Muscle layer of colon (tissue), 2 donors: Measurements from ENCODE around the gene BBS10.
"Not testable (repeated sequence)": the region's sequence is repeated elsewhere in the genome, so short reads cannot be mapped to it uniquely, and the experiment has no call there.

ENCODE experiments used
- H3K27ac ChIP-seq: one replicate; pipeline ENCODE4 v1.7.0; 2013; ENCODE audit warnings: low read depth, mild to moderate bottlenecking, low read length, moderate library complexity
- H3K27me3 ChIP-seq, 2 donors: one replicate each; pipeline ENCODE4 v1.7.0; 2013; ENCODE audit warnings: low read length in 2 of 2, mild to moderate bottlenecking in 2 of 2; ENCODE audit not compliant: insufficient read depth in 2 of 2, control insufficient read depth in 1 of 2
- H3K36me3 ChIP-seq: one replicate; pipeline ENCODE4 v1.7.0; 2013; ENCODE audit warnings: mild to moderate bottlenecking, low read length; ENCODE audit not compliant: insufficient read depth
- H3K4me1 ChIP-seq: one replicate; pipeline ENCODE4 v1.7.0; 2013; ENCODE audit warnings: mild to moderate bottlenecking, low read length; ENCODE audit not compliant: insufficient read depth
- H3K4me3 ChIP-seq, 2 donors: one replicate each; pipeline ENCODE4 v1.7.0; 2013; ENCODE audit warnings: low read length in 2 of 2, low read depth in 1 of 2, mild to moderate bottlenecking in 1 of 2, moderate library complexity in 1 of 2
- H3K9ac ChIP-seq: one replicate; pipeline ENCODE4 v1.7.0; 2013; ENCODE audit warnings: low read length
- H3K9me3 ChIP-seq: one replicate; pipeline ENCODE4 v1.7.0; 2013; ENCODE audit warnings: mild to moderate bottlenecking, low read length
- donor health status: abdominal sarcoma.
- donor health status: Adenocarcinoma of cecum.

The BBS10 gene

GRCh38 chr12:76364131-76364530 is 15.9 kb upstream of the BBS10 start:
- H3K4me1 ChIP-seq, H3K27ac ChIP-seq, H3K27me3 ChIP-seq, H3K9me3 ChIP-seq, H3K9ac ChIP-seq, H3K4me3 ChIP-seq, H3K36me3 ChIP-seq: not testable (repeated sequence)

DNA sequence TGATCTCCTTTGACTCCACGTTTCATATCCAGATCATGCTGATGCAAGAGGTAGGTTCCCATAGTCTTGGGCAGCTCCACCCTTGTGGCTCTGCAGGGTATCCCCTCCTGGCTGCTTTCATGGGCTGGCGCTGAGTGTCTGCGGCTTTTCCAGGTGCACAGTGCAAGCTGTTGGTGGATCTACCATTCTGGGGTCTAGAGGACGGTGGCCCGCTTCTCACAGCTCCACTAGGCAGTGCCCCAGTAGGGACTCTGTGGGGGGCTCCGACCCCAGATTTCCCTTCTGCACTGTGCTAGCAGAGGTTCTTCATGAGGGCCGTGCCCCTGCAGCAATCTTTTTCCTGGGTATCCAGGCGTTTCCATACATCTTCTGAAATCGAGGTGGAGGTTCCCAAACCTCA is 12.1 kb upstream of the BBS10 start:
- no peaks in the 10 kb centered on the region for H3K27me3 ChIP-seq
- no peaks in the 10 kb centered on the region for H3K36me3 ChIP-seq
- H3K9ac ChIP-seq = no peak overlapping the region
- H3K4me1 ChIP-seq = no peaks in the 10 kb centered on the region
- no peaks in the 10 kb centered on the region for H3K9me3 ChIP-seq
- no peak overlapping the region for H3K27ac ChIP-seq
- H3K4me3 ChIP-seq = no peak overlapping the region

GRCh38 chr12:76356071-76356470 is 7.9 kb upstream of the BBS10 start:
- no peaks in the 10 kb centered on the region for H3K27me3 ChIP-seq
- H3K36me3 ChIP-seq = no peaks in the 10 kb centered on the region

GRCh38 chr12:76346798-76347420 is 1.3 kb downstream of the BBS10 start:
- Histone ChIP-seq H3K9me3 (no peaks in the 10 kb centered on the region), H3K36me3 (no peaks in the 10 kb centered on the region), H3K27me3 (no peaks in the 10 kb centered on the region), H3K4me1 (peaks cover 13% of the 10 kb centered on the region), H3K4me3 (peak overlapping the region in 1 of 2 donors; percentile 96), H3K27ac (peak overlapping the region; percentile 84), H3K9ac (peak overlapping the region; percentile 49)

More at GRCh38 chr12:76356071-76356470, 7.9 kb upstream of the BBS10 start:
- Histone ChIP-seq H3K9me3 (no peaks in the 10 kb centered on the region), H3K27ac (no peak overlapping the region), H3K9ac (no peak overlapping the region), H3K4me1 (no peaks in the 10 kb centered on the region), H3K4me3 (no peak overlapping the region)

DNA sequence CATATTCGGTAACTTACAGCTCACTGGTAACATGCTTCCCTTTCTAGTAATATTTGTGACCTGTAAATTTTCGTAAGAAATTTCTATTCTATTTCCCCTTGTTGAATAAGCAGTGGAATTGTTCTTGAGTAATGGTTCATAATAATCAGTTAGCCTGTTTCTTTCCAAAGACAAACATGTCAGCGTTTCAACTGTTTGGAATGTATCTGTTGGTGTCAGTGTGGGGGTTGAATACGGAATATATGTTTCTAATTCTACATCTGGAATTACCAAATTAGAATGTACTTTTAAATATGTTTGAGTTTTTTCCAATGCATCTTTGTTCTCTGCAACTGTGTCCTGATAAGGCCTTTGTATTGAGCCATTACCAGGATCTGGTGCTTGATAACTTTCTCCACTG is 2.0 kb downstream of the BBS10 start:
- no peak overlapping the region for H3K4me3 ChIP-seq

GRCh38 chr12:76345569-76345968 is 2.6 kb downstream of the BBS10 start:
- H3K4me1 ChIP-seq = peaks cover 13% of the 10 kb centered on the region
- no peak overlapping the region for H3K4me3 ChIP-seq
- no peaks in the 10 kb centered on the region for H3K9me3 ChIP-seq
- no peak overlapping the region for H3K27ac ChIP-seq
- H3K27me3 ChIP-seq = no peaks in the 10 kb centered on the region
- no peak overlapping the region for H3K9ac ChIP-seq
- no peaks in the 10 kb centered on the region for H3K36me3 ChIP-seq

More for the DNA sequence above, 2.0 kb downstream of the BBS10 start:
- no peaks in the 10 kb centered on the region for H3K9me3 ChIP-seq
- H3K36me3 ChIP-seq = no peaks in the 10 kb centered on the region
- H3K9ac ChIP-seq = no peak overlapping the region
- peaks cover 13% of the 10 kb centered on the region for H3K4me1 ChIP-seq
- H3K27me3 ChIP-seq = no peaks in the 10 kb centered on the region
- no peak overlapping the region for H3K27ac ChIP-seq

DNA sequence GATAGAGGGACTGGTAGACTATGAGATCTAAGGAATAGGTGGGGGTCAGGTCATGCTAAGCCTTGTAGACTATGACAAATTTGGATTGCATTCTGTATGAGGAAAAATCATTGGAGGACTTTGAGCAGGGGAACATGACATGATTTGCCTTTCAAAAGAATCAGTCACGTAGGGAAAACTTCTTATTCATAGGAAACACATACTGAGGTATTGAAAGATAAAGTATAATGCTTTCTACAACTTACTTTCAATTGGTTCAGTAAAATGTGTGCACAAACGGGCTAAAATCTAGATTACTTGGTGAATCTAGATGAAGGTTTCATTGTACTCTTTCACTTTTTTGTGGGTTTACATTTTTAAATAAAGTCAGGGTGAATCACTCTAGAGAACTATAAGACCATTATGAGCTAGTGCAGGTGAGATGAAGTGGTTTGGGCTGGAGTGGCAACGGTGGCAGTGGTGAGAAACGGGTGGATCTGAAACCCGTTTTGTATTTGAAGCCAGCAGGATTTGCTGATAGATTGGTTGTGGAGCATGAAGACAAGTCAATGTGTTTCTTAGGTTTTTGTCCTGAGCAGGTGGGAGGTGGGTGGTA is 6.7 kb downstream of the BBS10 start:
- no peaks in the 10 kb centered on the region for H3K27me3 ChIP-seq
- H3K4me3 ChIP-seq = no peak overlapping the region
- H3K27ac ChIP-seq = no peak overlapping the region
- H3K36me3 ChIP-seq = no peaks in the 10 kb centered on the region
- peaks cover 1% of the 10 kb centered on the region for H3K4me1 ChIP-seq
- H3K9ac ChIP-seq = no peak overlapping the region
- no peaks in the 10 kb centered on the region for H3K9me3 ChIP-seq

DNA sequence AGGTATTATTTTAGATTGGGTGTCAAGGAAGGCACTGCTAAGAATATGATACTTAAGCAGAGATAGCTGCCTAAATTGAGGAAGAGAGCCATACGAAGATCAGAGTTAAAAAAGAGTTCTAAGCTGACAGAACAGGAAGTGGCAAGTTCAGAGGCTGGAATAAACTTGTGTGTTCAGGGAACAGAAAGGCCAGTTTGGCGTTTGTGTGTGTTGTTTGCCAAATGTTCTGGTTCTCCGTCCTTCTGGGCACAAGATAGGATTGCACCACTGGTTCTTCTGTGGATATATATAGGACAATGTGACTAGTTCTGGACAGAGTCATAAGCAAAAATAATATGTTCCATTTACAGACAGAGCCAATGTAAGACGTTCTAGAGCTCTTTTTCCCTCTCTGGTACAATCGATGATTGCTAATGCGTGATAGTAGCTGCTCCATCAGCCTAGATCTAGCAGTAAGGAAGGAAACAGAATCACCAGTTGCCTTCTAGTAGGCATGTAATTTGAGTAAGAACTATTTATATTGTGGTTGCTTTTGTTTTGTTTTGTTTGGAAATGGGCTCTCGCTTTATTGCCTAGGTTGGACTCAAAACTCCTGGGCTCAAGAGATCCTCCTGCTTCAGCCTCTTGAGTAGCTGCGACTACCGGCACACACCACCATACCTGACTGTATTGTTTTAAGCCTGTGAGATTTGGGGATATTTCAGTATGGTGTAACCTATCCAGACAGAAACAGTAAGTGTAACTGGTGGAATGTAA is 7.4 kb downstream of the BBS10 start:
- H3K27me3 ChIP-seq = no peaks in the 10 kb centered on the region
- H3K9me3 ChIP-seq = no peaks in the 10 kb centered on the region
- H3K27ac ChIP-seq = no peak overlapping the region
- no peak overlapping the region for H3K9ac ChIP-seq
- H3K4me1 ChIP-seq = no peaks in the 10 kb centered on the region
- no peak overlapping the region for H3K4me3 ChIP-seq
- H3K36me3 ChIP-seq = no peaks in the 10 kb centered on the region

- no peaks in the 10 kb centered on the region for H3K4me1 ChIP-seq
- no peaks in the 10 kb centered on the region for H3K27me3 ChIP-seq
- H3K4me3 ChIP-seq = no peak overlapping the region
- H3K36me3 ChIP-seq = no peaks in the 10 kb centered on the region
- no peaks in the 10 kb centered on the region for H3K9me3 ChIP-seq
- no peak overlapping the region for H3K9ac ChIP-seq
- no peak overlapping the region for H3K27ac ChIP-seq
Measured at GRCh38 chr12:76337583-76337982, 10.6 kb downstream of the BBS10 start.

GRCh38 chr12:76332606-76333005 is 15.6 kb downstream of the BBS10 start:
- Histone ChIP-seq H3K27ac (no peak overlapping the region), H3K9me3 (no peaks in the 10 kb centered on the region), H3K4me1 (no peaks in the 10 kb centered on the region), H3K4me3 (no peak overlapping the region), H3K36me3 (no peaks in the 10 kb centered on the region), H3K27me3 (no peaks in the 10 kb centered on the region), H3K9ac (no peak overlapping the region)

DNA sequence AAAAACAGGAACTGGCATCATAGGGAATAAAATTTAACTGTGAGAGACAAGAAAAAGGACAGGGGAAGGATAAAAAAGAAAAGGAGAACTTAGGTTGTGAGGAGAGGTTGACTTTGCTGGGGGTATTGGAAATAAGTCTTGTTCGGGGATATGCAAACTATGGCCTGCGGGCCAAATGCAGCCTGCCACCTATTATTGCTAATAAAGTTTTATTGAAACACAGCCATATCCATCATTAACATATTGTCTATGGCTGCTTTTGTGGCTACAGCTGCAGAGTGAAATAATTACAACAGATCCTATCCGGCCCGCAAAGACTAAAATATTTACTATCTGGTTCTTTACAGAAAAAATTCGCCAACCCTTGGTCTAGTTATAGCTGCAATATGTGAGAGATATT is 18.6 kb downstream of the BBS10 start:
- no peaks in the 10 kb centered on the region for H3K36me3 ChIP-seq
- no peak overlapping the region for H3K27ac ChIP-seq
- no peak overlapping the region for H3K9ac ChIP-seq
- H3K4me3 ChIP-seq = no peak overlapping the region
- H3K4me1 ChIP-seq = no peaks in the 10 kb centered on the region
- H3K9me3 ChIP-seq = no peaks in the 10 kb centered on the region
- no peaks in the 10 kb centered on the region for H3K27me3 ChIP-seq
